NCI-H1694 (cell line): Measurements from ENCODE around the gene ADAR.

Experiments
- DNase-seq: peaks from one replicate; lab custom pipeline; 2025; lab: John Stamatoyannopoulos, UW

Gene ADAR

GRCh38 chr1:154615411-154615810, 7.4 kb upstream of the ADAR start:
- DNase-seq, result no peak

- no peak for DNase-seq
Observed at GRCh38 chr1:154614901-154615300, 6.9 kb upstream of the ADAR start.

- no peak for DNase-seq
Observed at GRCh38 chr1:154614247-154614646, 6.3 kb upstream of the ADAR start.

GRCh38 chr1:154611150-154611862, 3.3 kb upstream of the ADAR start:
- DNase-seq, result no peak

DNA sequence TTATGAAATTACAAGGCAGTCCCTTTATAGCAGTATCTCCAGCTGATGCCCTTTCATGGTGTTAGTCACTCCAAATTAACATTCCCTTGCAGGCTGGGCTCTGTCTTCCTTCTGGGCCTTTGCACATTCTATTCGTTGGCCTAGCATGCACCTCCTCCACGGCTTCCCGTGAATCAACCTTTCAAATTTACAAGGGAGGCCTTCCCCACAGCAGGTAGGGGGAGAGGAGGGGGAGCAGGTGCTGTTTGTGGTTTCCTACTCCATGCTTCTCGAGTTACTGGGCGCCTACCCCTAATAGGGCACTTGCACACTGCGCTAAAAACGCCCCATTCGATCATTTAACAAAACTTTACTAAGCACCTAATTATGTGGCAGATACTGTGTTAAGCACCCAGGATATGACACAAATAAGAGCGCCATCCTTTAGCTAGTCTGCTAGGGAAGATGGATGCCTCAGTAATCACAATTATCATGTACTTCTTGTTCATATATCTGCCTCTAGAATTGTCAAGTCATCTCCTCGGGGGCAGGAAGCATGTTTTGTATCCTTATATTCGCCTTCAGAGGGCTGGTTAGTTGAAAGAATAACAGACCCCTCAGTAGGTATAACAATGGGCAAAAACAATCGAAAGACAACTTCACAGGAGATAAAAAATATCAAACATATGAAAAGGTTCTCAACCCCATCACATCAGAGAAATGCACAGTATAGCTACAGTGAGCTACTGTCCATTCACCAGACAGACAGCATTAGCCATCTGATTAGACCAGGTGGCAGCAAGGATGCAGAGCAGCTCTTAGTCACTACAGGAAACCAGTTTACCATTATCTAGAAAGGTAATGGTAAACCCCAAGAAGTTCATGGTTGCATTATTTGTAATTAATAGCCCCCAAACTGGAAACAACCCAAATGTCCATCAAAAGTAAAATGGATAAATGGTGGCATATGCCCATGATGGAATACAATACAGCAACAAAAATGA, 1.7 kb upstream of the ADAR start:
- DNase-seq, result no peak

DNA sequence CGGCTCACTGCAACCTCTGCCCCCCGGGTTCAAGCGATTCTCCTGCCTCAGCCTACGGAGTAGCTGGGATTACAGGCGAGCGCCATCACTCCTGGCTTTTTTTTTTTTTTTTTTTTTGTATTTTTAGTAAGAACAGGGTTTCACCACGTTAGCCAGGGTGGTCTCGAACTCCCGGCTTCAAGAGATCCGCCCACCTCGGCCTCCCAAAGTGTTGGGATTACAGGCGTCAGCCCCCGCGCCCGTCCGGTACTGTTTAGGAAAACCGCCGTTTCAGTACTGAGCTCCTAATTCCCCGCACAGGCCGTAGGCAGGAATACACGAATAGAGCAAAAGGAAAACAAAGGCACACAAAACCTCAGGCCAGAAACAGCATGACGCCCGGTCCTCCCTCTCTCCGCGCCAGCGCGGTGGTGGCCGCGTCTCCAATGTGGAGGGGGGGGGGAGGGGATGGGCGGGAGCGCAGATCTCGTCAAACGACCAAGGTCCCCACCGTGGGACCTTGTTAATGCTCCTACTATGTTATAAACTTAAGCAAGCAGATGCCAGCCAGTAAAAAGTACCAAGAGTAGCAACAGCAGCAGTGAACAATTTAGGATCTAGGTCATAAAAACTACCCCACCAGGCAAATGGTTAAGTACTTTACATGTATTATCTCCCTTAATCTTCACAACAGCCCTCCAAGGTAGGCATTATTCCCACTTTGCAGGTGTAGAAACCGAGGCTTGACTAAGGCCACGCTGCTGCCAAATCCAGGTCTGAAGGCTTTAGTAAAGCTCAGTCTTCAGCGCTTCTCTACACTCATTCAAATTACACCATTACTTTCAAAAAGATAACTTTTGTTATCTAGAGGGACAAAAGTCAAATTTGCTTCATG, 648 bp upstream of the ADAR start:
- peak; percentile 66 for DNase-seq

DNA sequence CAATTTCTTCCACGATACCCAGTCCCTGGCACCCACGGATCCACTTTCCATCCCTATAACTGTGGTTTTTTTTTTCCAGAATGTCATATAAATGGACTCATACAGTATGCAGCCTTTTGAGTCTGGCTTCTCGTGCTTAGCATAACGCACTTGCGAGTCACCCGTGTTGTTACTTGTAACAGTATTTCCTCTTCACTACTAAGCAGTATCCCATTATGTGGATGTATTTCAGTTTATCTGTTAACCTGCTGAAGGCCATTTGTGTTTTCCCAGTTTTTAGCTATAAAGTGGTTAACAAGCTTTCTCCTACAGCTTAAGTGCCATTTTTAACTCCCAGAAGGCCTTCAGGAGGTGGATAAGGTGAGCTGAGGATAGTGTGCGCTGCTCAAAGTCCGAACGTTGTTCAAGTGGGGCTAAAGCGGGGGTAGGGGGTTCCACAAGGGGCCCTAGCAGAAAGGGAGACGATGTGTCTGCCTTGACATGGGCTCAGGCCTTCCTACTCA, 829 bp downstream of the ADAR start:
- DNase-seq, result peak; percentile 53

DNA sequence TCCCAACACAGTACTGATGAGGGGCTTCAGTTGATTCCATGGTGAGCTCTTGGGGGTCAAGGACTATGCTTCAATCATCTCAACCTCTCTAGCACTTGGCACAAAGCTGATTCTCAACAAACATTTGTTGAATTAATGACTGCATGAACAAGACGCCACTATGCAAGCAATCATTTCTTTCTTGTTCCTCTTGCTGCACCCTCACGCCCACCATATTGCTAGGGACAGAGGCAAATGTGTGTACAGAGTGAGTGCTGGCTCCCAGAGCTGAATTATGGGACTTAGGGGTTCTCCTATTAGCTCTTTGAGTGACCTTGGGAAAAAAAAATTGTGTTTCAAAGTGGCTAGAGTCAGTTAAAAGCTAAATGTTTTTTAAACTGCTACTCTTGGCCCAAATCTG, 2.5 kb downstream of the ADAR start:
- no peak for DNase-seq

DNA sequence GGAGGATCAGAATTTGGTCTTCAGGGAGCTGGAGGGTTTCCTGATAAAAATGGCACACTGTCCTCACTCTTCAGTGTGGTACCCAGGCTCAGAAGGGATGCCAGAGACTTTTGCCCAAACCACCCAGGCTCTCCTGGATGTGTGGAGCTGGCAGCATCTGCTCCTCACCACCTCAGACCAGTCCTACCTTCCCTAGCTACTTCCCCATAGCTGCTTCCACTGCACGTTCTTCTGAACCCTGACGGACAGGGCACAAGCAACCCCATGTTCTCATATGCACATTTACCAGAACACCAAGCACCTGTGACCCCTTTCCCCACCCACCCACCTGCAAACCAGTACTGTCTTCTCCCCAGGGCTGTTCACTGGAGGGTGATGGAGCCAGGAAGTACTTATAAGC, 4.7 kb downstream of the ADAR start:
- DNase-seq, result no peak

DNA sequence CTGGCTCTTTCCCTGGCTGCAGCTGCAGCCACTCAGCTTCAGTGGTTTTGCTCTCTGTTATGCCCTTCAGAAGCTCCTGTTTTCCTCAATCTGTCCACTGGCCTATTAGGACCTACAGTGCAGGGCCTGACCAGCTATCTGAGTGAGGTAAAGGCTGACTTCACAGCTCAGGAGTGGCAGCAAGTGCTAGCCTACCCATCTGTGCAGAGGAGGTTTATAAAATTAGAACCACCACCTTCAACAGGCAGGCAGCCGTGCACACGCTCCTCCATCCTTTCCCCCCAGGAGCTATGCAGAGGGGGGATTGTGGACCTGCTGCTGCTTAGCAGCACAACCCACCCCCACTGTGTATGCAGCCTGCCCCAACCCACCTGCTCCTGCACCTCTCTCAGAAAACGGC, 8.3 kb downstream of the ADAR start:
- no peak for DNase-seq

- no peak for DNase-seq
Observed at GRCh38 chr1:154598871-154599635, 8.9 kb downstream of the ADAR start.

DNA sequence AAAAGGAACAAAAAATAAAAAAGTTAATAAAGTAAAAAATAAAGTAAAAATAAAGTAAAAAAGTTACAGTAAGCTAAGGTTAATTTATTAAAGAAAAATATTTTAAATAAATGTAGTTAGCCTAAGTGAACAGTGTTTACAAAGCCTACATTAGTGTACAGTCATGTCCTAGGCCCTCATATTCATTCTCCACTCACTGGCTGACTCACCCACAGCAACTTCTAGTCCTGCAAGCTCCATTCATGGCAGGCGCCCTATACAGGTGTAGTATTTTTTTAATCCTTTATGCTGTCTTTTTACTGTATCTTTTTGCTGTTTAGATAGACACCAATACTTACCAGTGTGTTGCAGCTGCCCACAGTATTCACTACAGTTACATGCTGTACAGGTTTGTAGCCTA, 12.4 kb downstream of the ADAR start:
- no peak for DNase-seq

DNA sequence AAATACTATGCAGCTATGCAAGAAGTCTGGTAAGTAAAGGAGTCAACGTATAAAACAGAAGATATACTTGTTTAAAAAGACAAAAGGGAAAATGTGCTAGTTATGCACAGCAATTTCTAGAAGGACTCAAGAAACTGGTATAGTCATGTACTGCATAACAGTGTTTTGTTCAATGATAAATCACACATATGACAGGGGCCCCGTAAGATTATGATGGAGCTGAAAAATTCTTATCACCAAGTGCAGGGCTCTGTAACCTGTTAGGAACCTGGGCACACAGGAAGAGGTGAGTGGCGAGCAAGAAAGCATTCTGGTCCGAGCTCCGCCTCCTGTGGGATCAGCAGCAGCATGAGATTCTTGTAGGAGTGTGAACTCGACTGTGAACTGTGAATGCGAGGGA, 13.2 kb downstream of the ADAR start:
- no peak for DNase-seq

- DNase-seq, result no peak
Observed at GRCh38 chr1:154593390-154593789, 14.6 kb downstream of the ADAR start.

- no peak for DNase-seq
Observed at GRCh38 chr1:154591206-154591605, 16.8 kb downstream of the ADAR start.

DNA sequence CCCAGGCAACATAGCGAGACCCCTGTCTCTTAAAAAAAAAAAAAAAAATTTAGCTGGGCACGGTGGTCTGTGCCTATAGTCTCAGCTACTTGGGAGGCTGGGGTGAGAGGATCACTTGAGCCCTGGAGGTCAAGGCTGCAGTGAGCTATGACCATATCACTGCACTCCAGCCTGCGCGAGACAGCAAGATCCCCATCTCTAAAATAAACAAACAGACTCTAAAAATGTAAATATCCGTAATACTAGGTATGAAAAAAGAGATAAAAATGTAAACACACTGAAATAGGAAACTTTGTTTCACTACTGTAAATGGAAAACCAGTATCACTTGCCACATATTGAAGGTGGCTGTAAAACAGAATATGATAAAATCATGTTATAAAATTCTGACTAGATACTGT, 17.2 kb downstream of the ADAR start:
- no peak for DNase-seq

GRCh38 chr1:154589780-154590179, 18.2 kb downstream of the ADAR start:
- DNase-seq, result no peak

DNA sequence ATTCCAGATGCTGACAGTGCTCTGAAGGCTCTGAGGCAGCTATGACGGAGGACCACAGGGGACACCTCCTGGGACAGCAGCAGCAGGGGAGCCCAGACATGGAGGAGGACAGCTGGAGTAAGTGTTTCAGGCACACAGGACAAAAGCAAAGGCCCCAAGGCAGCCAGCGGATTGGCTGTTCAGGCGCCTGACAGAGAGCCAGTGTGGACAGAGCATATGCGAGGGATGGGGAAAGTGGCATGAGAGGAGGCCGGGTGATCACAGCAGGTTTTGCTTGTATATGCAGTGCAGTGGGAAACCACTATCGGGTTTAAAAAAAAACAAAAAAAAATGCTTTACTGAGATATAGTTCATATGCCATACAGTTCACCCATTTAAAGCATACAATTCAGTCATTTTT, 21.3 kb downstream of the ADAR start:
- DNase-seq, result no peak

DNA sequence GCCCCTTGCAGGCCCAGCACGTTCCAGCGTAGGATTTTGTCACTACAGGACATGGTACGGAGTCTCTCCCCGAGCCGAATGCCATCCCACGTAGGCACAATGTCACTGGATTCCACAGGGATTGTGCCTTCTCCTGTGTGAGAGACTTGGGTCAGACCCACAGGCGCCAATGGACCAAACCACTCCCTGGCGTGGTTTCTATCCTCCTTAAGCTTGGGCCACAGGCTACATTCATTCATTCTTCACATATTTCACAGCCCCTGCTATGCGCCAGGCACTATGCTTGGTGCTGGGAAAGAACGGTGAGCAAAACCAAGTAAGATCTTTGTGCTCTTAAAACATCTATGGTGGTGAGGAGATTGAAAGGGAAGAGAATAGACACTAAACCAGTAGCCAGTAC, 21.8 kb downstream of the ADAR start:
- DNase-seq, result no peak

DNA sequence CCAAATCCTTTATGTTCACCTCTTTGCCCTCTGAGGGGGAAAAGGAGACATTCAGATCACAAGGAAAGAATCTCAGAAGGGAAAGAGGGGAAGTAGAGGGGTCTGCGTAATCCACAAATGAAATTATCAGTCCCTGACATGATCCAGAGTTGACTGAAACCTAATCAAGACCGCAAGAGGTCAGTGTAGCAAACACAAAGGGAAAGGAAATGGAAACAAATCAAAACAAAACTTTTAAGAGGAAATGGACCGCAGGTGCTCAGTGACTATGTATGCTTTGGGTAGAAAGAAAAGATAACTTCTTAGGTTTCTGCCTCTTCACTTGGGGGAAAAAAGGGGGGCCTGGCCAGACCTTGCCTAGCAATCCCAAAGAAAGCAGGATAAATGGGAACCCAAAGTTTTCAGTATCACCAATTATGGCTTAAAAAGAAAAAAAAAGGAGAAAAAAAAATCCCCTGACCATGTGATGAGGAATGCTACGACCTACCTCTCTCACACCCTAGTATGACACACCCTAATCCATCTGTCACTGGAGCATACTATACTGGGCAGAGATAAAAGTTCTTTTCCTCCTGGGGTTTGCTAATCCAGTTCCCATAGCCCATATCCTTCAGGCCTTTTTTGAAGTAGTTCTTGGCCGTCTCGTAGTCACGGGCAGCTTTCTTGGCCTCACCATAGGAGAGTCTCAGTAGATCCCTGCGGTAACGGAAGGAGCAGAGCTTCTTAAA, 23.6 kb downstream of the ADAR start:
- DNase-seq, result no peak

GRCh38 chr1:154583773-154584172, 24.2 kb downstream of the ADAR start:
- DNase-seq, result peak; percentile 80
